ENCODE measurements around the gene KL.

Gene KL

DNA sequence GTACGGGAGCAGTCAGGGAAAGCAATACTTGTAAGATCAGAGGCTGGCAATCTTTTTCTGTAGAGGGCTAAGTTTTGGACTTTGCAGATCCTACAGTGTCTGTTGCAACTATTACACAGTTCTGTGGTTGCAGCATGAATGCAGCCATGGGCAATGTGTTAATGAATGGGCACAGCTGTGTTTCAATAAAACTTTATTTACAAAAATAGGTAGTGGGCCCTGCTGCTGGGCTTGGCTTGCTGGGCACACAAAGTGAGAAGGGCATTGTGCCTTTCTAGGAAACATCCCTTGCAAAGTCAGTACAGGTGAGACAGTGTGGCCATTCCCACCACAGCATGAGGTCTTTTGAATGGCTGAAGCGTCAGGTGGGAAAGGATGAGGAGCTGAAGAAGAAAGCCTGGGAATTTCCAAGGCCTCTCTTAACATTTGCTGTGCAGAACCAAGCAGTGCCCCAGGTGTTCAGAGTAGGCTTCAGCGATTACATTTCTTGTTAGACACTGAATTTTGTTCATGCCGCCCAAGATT is 9.1 kb downstream of the KL start:
- DNase-seq (ENCODE audit: extremely low read depth, low read depth), result no peak
- TF ChIP-seq, protein P1, sequence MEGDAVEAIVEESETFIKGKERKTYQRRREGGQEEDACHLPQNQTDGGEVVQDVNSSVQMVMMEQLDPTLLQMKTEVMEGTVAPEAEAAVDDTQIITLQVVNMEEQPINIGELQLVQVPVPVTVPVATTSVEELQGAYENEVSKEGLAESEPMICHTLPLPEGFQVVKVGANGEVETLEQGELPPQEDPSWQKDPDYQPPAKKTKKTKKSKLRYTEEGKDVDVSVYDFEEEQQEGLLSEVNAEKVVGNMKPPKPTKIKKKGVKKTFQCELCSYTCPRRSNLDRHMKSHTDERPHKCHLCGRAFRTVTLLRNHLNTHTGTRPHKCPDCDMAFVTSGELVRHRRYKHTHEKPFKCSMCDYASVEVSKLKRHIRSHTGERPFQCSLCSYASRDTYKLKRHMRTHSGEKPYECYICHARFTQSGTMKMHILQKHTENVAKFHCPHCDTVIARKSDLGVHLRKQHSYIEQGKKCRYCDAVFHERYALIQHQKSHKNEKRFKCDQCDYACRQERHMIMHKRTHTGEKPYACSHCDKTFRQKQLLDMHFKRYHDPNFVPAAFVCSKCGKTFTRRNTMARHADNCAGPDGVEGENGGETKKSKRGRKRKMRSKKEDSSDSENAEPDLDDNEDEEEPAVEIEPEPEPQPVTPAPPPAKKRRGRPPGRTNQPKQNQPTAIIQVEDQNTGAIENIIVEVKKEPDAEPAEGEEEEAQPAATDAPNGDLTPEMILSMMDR (IDR thresholded peaks at IDR 0.05; ENCODE audit: low read depth, low read length), result no peak

DNA sequence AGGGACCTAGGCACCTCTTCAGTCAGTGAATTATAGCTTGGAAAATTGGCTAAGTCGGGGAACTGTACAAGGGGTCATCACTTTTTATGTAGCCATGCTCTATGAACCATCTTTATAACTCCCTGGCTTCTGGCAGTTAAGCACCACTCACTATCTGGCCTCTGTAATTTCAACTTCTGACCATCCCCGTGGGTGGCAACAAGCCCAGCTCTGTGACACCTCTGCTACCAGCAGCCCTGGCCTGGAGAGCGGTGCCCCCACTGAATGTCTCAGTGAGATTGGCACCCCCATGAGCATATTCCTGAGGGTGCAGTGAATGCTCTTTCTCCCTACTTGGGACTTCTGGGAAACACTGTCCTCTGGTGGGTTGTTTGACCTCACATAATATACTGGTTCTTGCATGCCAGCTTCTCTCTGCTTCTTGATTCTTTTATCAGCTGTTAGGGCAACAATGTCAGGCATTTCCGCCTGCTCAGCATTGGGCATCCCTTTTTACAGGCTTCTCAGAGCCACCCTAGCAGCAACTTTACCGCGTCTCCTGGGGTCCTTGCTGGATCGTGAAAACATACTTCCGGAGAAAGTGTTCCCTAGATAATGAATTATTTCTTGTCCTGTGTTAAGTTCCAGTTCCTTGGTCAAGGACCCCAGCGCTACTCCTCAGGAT is 10.4 kb downstream of the KL start:
- no peak for DNase-seq (ENCODE audit: extremely low read depth, low read depth)
- TF ChIP-seq, protein P1 (IDR thresholded peaks at IDR 0.05; ENCODE audit: low read depth, low read length), result no peak

- TF ChIP-seq, protein P1 (IDR thresholded peaks at IDR 0.05; ENCODE audit: low read depth, low read length), result no peak
- no peak for DNase-seq (ENCODE audit: extremely low read depth, low read depth)
Measured at GRCh38 chr13:33028620-33029019, 12.4 kb downstream of the KL start.

DNA sequence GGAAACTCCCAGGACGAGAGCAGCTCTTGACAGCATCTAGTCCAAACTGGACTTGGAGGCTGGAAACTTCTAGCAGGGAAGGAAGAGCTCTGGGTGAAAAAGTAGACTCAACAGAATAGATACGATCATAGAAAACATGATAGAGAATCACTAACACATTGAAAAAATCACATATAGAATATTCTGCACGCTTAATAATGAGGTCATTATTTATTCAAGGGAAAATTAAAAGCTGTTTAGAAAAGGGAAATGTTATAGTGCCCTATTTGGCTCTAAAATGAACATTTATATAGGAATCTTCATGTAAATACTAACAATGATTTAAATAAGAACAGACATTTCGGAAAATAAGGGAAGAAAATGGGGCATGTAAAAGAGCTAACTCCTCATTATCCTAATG is 15.1 kb downstream of the KL start:
- TF ChIP-seq, protein P1 (IDR thresholded peaks at IDR 0.05; ENCODE audit: low read depth, low read length), result no peak
- no peak for DNase-seq (ENCODE audit: extremely low read depth, low read depth)

GRCh38 chr13:33032037-33032625 is 15.9 kb downstream of the KL start:
- DNase-seq (ENCODE audit: extremely low read depth, low read depth), result no peak
- TF ChIP-seq, protein P1 (IDR thresholded peaks at IDR 0.05; ENCODE audit: low read depth, low read length), result no peak

DNA sequence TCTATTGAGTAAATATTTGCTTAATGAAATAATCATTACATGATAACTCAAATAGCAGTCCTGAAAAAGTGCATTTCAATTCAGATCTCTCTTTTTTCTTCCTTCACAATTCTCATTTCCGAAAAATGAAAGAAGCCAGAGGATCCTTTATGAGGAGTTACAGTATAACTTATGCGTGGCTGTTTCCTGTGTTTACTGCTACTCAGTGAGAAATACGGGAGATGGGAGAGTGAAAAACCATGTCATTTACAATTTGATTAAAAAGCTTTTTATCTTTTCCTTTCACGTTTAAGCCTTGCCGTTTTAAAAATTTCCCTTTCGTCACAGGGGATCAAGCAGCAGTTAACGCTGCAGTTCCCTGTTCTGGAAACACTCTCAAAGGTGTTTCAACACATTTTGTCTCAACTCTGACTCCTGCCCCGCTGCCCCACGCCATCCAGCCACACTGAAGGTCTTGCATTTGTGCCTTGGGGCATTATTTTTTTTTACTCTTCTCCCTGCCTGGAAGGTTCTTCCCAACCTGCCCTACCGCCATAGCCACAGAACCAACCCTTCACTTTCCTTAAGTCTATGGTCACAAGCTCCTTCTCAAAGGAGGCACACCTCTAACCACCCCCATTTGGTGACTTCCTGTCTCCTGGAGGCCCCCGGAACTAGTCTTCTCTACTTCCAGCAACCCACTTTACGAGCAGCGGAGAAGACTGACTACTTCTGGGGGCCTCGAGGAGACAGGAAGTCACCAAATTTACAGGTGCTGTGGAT is 17.0 kb downstream of the KL start:
- TF ChIP-seq, protein P1 (IDR thresholded peaks at IDR 0.05; ENCODE audit: low read depth, low read length), result no peak
- DNase-seq (ENCODE audit: extremely low read depth, low read depth), result no peak

DNA sequence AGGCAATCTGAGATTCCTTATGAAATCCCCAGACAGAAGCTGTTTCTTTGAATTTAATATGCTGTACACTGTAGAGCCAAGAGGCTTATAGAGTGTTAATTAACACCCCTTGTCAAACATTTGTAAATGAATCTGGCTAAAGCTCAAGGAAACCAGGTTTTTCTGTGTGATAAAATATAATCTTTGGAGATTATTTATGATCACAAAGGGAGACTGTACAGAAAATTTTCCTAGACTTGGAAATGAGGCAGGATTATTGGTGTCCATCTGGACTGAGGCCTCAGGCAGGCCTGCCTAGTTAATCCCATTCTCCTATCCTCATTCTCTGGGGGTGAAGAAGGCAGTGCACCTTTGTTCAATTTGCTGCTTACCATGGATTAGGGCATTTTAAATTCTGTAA is 17.8 kb downstream of the KL start:
- TF ChIP-seq, protein P1 (IDR thresholded peaks at IDR 0.05; ENCODE audit: low read depth, low read length), result no peak

More for the DNA sequence above, 17.8 kb downstream of the KL start:
- DNase-seq (ENCODE audit: extremely low read depth, low read depth), result no peak

Measured in AG09319 (cell line).